Cardiac muscle cell (in vitro differentiated cells and primary cell): Measurements from ENCODE around the gene TRAPPC11. TPM values are rescaled to one million over a fixed set of nuclear protein-coding genes. Genes with fewer than 3 reads are reported as not detected.

Experiments used
- DNase-seq, 2 donors: peaks; one replicate each; pipeline versions ENCODE4 v3.0.0 to v3.0.0-alpha.2; 2010 to 2017; ENCODE audit warnings: low read depth in 1 of 2, low spot score in 1 of 2
- H3K27ac ChIP-seq: fragments of 200-600 bp; sonication (generic); 2 replicates; pipeline ENCODE4 v1.5.1; 2016
- H3K27me3 ChIP-seq: fragments of 200-600 bp; sonication (generic); 2 replicates; pipeline ENCODE4 v1.6.0; 2016; ENCODE audit warnings: control low read depth
- H3K36me3 ChIP-seq: fragments of 200-600 bp; sonication (generic); 2 replicates; pipeline ENCODE4 v1.5.1; 2016; ENCODE audit warnings: control low read depth
- H3K4me1 ChIP-seq: fragments of 200-600 bp; sonication (generic); 2 replicates; pipeline ENCODE4 v1.8.1; 2017; ENCODE audit warnings: low read depth, mild to moderate bottlenecking, mixed run types
- H3K4me3 ChIP-seq: fragments of 200-600 bp; sonication (generic); 2 replicates; pipeline ENCODE4 v1.5.1; 2016; ENCODE audit warnings: mild to moderate bottlenecking
- H3K9me3 ChIP-seq: fragments of 200-600 bp; sonication (generic); 2 replicates; pipeline ENCODE4 v1.5.1; 2017; ENCODE audit warnings: low read depth, mild to moderate bottlenecking, control low read depth
- polyA plus RNA-seq: library from polyadenylated mRNA; unstranded; fragments of >200 nt; fragmentation: Nextera tagmentation; extraction: Ambion mirVana; gene quantifications from 2 replicates; pipeline ENCODE4 v1.2.1, GENCODE V29; 2016
- total RNA-seq: library from RNA; depleted of rRNA; stranded (reverse); fragments of >200 nt; gene quantifications from 2 replicates; pipeline ENCODE4 v1.2.3, GENCODE V29; 2016
- TF ChIP-seq, protein P1 (sequence below): IDR thresholded peaks from 2 replicates; pipeline ENCODE4 v1.5.1; 2012; ENCODE audit warnings: low read depth, mild to moderate bottlenecking, low read length

TRAPPC11 gene
- total and polyA plus RNA-seq, 2 experiments from 2014 or later: 15.8 to 45.7 TPM

DNA sequence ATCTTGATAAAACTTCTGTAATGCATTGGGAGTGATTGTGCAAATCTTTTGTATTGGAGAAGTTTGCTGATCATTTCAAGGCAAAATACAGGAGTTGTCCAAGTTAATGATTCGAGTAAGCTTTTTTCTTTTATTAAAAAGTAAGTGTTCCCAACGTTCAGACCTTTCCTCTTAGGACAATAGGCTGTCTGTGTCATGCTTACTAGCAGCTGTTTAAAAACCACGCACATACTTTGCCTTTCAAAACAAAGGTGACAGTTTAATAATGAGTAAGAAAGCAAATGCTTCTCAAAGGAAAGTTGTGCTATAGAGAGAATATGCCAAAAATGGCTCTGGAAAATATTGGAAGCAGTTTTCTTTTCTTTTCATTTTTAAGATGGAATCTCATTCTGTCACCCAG is 11.2 kb downstream of the TRAPPC11 start:
- DNase-seq: no peak
- Histone ChIP-seq H3K27ac (no peak overlapping the region), H3K36me3 (peaks cover 54% of the 10 kb centered on the region), H3K4me1 (no peaks in the 10 kb centered on the region), H3K27me3 (no peaks in the 10 kb centered on the region), H3K4me3 (no peak overlapping the region), H3K9me3 (no peaks in the 10 kb centered on the region)
- TF ChIP-seq, protein P1, sequence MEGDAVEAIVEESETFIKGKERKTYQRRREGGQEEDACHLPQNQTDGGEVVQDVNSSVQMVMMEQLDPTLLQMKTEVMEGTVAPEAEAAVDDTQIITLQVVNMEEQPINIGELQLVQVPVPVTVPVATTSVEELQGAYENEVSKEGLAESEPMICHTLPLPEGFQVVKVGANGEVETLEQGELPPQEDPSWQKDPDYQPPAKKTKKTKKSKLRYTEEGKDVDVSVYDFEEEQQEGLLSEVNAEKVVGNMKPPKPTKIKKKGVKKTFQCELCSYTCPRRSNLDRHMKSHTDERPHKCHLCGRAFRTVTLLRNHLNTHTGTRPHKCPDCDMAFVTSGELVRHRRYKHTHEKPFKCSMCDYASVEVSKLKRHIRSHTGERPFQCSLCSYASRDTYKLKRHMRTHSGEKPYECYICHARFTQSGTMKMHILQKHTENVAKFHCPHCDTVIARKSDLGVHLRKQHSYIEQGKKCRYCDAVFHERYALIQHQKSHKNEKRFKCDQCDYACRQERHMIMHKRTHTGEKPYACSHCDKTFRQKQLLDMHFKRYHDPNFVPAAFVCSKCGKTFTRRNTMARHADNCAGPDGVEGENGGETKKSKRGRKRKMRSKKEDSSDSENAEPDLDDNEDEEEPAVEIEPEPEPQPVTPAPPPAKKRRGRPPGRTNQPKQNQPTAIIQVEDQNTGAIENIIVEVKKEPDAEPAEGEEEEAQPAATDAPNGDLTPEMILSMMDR: no peak

DNA sequence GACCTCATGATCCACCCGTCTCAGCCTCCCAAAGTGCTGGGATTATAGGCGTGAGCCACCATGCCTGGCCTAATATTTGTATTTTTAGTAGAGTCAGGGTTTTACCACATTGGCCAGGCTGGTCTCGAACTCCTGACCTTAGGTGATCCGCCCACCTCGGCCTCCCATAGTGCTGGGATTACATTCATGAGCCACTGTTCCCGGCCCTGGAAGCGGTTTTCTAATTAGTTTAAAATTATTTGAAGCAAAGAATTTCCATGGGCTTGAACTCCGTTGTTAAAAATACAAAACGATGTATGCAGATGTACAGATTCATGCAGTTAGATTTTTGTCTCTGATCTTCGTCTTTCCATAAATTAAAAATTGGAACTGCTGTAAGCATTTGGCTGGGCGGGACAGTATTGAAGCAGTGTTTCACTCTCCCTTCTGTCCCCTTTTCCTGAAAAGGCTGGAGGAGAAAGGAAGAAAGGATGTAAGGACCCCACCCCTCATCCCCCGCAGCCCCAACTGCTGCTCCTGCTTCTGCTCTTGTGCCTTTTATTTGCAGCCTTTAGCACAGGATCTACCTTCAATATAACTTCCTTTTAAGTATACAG is 12.0 kb downstream of the TRAPPC11 start:
- Histone ChIP-seq H3K27ac (no peak overlapping the region), H3K9me3 (no peaks in the 10 kb centered on the region), H3K4me3 (no peak overlapping the region), H3K4me1 (no peaks in the 10 kb centered on the region), H3K36me3 (peaks cover 56% of the 10 kb centered on the region), H3K27me3 (no peaks in the 10 kb centered on the region)
- DNase-seq: no peak
- TF ChIP-seq, protein P1: no peak

DNA sequence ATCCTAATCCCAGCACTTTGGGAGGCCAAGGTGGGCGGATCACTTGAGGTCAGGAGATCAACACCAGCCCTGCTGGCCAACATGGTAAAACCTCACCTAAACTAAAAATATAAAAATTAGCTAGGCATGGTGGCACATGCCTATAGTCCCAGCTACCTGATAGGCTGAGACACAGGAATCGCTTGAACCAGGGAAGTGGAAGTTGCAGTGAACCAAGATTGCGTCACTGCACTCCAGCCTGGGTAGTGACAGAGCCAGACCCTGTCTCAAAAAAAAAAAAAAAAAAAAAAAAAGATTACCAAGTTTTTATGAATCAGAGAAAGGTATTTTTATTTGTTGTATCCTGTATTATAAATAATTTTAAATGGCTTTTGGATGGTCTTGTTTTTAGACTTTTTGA is 15.1 kb downstream of the TRAPPC11 start:
- H3K4me1 ChIP-seq: no peaks in the 10 kb centered on the region
- no peaks in the 10 kb centered on the region for H3K27me3 ChIP-seq
- H3K4me3 ChIP-seq: no peak overlapping the region
- no peaks in the 10 kb centered on the region for H3K9me3 ChIP-seq
- TF ChIP-seq, protein P1: no peak
- H3K27ac ChIP-seq: no peak overlapping the region
- peak in 1 of 2 donors; percentile 7 for DNase-seq
- peaks cover 46% of the 10 kb centered on the region for H3K36me3 ChIP-seq

DNA sequence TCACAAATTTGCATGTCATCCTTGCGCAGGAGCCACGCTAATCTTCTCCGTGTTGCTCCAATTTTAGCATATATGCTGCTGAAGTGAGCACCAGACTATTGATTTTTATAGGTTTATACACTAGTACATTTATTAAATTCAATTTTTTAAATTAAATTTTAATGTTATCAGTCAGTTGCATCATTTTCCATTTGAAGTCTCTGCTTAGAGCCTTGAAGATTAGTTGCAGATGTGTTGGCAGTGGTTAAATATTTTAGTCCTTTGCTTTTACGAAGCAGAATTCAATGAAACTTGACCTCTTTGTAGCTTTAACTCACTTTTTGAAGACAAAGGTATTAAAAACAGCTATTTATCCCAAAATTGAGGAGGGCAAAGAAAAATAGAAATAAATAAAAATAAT is 16.5 kb downstream of the TRAPPC11 start:
- H3K4me1 ChIP-seq: no peaks in the 10 kb centered on the region
- no peak overlapping the region for H3K4me3 ChIP-seq
- H3K27me3 ChIP-seq: no peaks in the 10 kb centered on the region
- DNase-seq: no peak
- TF ChIP-seq, protein P1: no peak
- H3K36me3 ChIP-seq: peaks cover 38% of the 10 kb centered on the region
- H3K9me3 ChIP-seq: no peaks in the 10 kb centered on the region
- H3K27ac ChIP-seq: no peak overlapping the region

DNA sequence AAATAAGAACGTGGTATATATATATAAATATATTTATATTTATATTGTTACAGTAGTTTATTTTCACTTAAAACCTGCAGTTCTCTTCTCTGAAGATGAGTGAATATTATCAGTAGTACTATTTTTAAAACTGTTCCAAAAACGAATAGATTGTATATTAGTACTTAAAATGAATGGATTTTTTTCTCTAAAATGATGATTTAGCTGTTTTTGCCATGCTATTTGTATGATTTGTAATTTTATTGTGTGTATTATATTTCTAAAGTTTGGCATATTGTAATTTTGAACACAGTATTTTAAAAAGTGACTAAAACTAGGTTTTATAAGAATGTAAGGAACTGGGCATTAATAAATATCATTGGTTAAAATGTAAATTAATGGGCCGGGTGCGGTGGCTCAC is 22.0 kb downstream of the TRAPPC11 start:
- TF ChIP-seq, protein P1: no peak
- no peaks in the 10 kb centered on the region for H3K9me3 ChIP-seq
- peaks cover 45% of the 10 kb centered on the region for H3K36me3 ChIP-seq
- no peak overlapping the region for H3K4me3 ChIP-seq
- no peak overlapping the region for H3K27ac ChIP-seq
- H3K4me1 ChIP-seq: no peaks in the 10 kb centered on the region
- no peaks in the 10 kb centered on the region for H3K27me3 ChIP-seq
- no peak for DNase-seq

DNA sequence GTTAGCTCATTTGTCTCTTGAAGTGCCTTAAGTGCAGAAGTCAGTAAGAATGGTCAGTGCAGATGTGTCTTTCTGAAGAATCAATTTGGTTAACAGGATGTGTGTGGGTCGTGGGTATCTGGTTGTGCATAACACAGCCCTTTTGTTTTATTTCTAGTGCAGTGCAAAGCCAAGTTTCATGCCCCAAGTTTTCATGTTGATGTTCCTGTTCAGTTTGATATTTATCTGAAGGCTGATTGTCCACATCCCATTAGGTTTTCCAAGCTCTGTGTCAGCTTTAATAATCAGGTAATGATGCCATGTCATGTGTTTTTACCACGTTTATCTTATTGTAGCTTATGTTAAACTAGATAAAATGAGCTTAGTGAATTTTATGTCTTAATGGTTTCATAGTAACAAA is 27.4 kb downstream of the TRAPPC11 start:
- TF ChIP-seq, protein P1: no peak
- no peak overlapping the region for H3K4me3 ChIP-seq
- H3K9me3 ChIP-seq: no peaks in the 10 kb centered on the region
- H3K4me1 ChIP-seq: no peaks in the 10 kb centered on the region
- peaks cover 49% of the 10 kb centered on the region for H3K36me3 ChIP-seq
- H3K27me3 ChIP-seq: no peaks in the 10 kb centered on the region
- H3K27ac ChIP-seq: no peak overlapping the region
- DNase-seq: no peak
